DLD1 (cell line): Measurements from ENCODE around the gene PCNX3.

Experiments
- in situ Hi-C: cut with HindIII; loops from 2 replicates; pipeline ENCODE4 v1.10.0; 2017; ENCODE audit warnings: low sequenced_read_pairs

Gene PCNX3

DNA sequence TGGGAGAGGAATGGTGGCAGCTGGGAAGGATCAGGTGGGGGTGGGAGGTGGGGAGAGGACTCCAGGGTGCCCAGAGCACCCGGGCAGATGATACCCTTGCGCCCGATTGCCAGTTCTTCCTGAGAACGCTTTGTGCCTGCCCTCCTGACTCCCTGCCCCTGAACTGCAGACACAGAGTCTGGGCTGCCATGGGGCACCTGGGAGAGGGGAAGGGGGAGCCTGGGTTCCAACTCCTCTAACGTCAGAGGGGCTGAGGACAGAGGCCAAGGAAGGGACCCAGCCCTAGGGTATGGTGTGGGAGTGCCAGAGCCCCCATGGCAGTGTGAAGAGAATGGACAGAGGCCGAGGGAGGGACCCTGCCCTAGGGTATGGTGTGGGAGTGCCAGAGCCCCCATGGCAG, 19.1 kb upstream of the PCNX3 start:
- in situ Hi-C loops: no loop called here

DNA sequence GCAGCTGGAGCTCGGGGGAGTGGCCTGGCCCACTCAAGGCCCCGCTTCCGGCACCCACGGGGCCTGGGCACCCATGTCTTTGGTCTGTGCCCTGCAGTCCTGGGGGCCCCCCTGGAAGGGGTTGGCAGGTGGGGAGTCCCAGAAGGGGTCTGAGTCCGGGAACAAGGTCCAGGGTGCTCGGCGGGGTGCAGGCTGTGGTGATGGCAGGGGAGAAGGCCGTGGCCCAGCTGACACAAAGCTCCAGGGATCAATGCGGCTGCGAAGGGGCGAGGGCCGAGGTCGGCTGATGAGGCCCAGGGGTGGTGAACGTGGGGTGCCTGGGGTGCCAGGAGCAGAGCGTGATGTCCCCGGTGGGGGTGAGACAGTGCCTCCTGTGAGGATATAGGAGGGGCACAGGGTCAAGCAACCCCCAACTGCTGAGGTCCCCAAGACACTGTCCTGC, 17.3 kb upstream of the PCNX3 start:
- in situ Hi-C loops: no loop called here

DNA sequence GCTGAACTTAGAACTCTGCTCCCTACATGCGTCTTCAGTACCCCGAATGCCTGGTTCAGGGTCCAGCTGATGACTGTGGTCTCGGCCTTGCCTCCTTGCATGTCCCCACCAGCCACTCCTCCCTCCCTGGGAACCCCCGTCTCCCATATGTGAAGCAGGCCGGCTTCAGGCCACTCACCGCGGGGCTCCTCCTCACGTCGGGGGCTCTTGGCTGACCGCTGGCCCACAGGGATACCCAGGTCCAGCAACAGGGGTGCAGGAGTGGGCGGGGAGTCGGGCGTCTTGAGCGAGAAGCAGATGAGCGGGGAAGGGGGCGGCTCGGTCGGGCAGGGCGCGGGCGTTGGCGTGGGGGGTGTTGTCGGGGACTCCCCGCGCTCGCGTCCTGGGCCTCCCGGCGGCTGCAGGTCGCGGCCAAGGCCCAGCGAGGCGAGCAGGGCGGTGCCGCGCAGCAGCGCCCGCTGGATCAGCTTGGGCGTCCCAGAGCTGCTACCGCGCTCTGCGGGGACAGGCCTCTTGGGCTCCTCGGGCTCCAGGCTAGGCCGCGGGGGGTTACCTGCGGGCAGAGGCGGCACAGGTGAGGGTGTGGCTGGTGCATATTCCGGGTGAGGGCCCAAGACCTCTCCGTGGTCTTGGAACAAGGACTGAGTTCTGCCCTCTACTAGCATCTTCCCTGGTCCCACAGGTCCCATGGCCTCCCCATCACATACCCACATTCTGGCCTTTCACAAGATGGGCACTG, 16.2 kb upstream of the PCNX3 start:
- in situ Hi-C loops: no loop called here

DNA sequence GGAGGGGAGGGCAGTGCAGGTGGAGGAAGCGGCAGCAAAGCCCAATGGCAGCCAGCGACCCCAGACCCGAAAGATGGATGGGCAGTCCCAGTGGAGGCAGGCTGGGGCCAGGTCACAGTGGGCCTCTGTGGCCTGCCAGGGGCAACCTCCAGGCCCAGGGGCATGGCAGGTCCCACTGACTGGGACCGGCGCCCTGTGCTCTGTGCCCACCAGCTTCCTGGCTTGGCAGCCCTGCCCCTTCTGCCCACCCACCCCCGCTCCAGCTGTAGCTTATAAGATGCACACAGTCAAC, 15.7 kb upstream of the PCNX3 start:
- in situ Hi-C loops: no loop called here

DNA sequence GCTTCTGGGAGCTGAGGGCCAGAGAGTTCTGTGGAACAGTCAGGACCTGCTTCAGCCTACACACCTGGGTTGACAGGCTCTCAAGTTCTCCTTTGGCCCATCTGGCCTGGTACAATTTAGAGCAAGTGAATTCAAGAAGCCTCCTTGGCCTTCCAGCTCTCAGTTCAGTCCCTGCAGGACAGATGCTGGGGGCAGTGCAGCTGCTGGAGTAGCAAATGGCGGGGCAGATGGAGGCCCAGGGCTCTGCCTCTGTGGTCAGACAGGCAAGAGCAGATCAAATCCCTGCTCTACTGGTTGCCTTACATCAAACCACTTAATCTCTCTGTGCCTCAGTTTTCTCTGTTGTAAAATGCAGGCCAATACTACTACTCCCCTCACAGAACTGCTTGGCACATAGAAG, 11.3 kb upstream of the PCNX3 start:
- in situ Hi-C loops: no loop called here

DNA sequence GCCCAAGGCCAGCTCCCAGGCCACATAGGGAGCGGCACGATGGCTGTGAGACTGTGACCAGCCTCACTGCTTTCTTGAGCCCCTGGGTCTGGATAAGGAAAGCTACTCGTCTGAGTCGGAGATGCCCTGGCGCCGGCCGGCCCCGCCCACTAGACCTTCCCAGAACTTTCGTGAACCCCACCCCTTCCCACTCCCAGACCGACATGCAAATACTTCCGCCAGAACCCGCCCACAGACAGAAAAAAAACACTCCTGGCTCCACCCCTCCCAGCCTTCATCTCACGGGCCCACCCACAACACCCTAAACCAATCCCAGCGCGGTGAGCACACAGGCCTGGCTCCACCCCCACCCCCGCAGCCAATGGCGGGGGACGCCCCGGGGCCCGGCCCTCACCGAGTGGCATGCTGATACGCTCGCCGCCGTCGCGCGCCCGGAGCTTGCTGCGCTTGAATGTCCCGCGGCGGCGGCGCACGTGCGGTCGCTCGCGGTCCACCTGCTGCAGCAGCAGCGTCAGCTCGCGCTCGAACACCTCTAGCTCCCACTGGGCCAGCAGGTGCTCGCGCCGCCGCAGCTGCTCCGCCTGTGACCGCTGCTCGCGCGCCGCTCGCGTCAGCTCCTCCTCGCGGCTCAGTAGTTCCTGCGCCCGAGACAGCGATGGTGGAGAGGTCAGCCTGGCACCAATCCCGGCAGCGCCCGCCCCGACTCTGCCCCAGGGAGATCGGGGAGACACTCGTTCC, 8.5 kb upstream of the PCNX3 start:
- in situ Hi-C loops: no loop called here

DNA sequence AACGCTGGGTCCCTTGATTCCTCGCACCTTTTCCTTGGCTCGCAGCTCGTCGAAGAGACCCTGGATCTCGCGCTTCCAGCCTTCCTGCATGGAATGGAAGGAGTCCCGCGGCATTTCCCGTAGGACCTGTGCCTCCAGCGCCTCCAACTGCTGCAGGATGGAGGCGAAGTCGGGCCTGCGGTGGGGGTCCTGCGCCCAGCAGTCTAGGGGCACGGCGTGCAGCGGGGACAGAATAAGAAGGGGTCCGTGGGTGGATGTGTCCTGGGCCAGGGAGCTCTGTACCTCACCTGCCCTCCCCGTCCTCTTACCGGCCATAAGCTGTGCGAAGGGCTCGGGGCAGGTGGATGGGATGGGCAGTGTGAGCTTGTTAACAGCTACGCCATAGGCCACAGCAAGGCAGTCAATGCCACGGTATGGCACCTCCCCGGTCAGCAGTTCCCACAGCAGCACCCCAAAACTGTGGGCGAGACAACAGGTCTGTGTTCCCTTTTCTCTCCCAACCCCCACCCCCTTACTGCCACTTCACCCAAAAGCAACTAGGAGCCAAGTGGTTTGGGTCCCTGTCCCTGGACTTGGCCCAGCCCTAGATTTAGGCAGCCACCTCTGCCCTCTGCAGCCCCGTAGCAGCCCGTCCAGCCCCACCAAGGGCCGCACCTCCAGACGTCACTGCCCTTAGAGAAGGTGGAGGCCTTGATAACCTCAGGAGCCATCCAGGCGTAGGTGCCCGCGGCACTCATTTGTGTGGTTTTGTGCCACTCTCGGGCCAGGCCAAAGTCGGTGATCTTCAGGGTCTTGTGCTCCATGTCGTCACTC, 7.8 kb upstream of the PCNX3 start:
- in situ Hi-C loops: no loop called here

DNA sequence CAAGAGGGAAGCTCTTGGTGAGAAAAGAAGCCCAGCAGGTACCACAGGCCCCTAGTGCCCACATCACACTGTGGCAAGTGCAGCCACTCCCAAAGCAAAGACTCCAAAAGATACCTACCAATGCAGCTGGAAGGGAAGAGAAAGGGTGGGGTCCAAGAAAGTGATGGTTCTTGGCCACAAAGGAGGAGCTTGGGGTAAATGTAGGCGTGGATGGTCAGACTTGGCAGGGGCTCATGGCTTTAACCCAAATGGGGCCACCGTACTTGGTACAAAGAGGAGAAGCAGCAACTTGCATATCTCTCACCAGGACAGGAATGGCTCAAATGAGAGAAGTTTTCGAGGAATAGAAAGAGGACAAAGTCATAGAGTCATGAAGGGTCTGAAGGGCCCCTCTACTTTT, 6.3 kb upstream of the PCNX3 start:
- in situ Hi-C loops: no loop called here

DNA sequence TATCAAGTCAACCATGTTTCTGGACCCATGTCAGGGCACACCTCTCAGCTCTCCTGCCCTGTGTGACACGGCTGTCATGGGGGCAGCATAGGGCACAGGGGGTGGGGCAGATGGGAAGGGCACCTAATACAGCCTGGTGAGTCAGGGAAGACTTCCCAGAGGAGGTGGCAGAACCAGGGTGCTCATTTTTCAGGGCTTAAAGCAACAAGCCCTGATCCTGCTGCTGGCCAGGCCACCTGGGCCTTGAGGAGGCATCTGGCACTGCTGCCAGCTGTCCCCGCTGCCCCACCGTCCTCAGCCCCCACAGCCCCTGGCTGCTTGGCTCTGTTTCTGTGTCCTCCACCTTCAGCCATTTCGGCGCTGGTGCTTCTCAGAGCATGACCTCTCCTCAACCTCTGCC, 5.9 kb upstream of the PCNX3 start:
- in situ Hi-C loops: no loop called here

DNA sequence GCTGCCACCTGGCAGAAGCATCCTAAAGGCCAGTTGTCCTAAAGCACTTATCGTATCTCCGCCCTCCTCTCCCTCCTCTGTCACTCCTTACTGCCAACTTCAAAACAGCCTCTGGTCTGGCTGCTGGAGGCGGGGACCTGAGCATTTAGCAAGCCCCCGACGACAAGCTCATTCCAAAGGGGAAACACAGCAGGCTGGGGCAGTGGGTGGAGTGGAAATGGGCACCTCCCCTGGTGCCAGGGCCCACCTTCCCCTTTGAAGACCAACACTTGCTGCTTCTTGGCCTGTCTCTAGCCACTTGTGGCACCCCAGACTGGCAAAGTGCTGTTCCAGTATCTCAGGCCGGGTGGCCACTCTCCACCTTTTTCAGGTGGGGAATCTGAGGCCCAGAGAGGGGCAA, 5.2 kb upstream of the PCNX3 start:
- in situ Hi-C loops: no loop called here

DNA sequence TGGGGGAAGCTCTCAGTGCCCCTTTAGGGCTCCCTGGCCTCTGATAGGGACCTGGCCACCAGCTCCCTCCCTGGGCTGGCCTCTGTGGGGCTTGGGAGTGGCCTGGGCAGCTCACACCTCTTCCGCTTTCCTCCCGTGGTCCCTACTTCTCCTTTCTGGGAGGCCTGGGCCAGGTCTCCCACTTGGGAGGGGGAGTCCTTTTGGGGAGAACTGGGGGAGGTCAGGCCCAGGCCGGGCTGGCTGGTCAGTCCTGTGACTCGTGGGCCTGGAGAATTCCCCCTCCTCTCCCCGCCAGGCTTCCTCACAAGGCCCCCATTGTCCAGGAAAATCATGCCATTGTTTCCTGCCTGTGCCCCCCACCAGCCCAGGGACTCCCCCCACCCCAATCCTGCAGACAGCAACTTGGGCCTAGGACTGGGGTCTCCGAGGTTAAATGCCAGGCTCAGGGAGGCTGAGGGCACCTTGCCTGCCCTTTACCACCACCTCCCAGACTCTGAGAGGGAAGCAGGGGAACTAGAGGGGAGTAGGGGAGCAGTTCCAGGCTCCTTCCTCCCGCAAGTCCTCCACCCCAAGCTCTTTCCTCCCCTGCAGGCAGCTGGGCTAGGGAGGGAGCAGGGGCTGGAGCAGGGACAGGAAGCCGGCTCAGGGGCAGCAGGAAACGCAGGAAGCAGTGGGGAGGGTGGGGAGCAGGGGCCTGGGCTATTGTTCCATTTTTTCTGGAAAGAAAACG, 4.4 kb upstream of the PCNX3 start:
- in situ Hi-C loops: no loop called here

DNA sequence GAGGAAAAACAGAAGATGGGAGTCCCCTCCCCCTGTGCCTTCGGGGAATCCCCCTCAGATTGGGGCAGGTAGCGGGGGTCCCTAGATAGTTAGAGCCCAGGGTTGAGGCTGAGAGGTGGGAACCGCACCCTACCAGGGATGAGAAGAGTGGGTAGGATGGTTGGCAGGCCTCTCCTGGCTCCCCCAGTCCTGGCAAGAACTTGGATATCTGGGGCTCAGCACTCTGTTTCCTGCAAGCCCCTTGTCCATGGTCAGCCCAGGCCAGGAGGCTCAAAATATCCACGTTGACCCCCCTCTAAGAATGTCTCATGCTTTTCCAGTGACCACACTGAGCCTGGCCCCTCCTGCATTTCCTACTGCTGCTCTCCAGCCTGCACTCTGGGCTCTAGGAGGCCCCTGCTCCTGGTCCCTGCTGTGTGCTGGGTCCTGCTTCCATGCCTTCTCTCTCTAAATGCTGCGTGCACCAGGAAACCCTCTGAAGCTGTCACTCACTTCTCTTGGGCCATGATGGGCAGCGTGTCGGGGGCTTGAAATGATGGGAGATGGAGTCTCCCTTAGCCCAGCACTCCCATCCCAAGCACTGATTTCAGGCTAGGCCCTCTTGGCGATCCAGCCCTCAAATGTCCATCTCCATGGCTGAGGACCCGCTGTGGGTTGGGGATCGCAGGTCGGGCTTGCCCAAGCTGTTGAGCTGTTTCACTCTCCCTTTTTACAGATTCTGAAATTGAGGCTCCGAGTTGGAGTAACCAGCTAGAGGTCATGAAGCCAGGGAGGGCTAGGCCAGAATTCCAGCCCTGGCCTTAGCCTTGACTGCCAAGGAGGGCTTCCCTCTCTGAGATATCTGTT, 3.6 kb upstream of the PCNX3 start:
- in situ Hi-C loops: no loop called here

DNA sequence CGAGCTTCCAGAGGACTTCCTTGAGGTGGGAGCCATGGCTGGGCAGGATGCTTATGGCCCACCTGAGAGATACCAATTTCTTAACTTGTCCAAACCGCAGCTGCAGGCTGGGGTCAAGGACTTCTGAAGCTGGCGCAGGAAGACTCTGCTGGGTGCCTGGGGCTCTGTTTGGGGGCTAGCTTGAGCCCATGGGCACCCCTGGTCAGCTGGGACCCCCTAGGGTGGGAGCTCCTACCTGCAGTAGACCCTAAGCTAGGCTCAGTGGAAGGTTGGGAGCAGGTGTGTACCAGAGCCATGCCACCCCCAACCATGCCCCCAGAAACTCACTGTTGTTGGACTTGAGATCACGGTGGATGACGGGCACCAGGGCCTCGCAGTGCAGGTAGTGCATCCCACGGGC, 2.9 kb upstream of the PCNX3 start:
- in situ Hi-C loops: no loop called here

DNA sequence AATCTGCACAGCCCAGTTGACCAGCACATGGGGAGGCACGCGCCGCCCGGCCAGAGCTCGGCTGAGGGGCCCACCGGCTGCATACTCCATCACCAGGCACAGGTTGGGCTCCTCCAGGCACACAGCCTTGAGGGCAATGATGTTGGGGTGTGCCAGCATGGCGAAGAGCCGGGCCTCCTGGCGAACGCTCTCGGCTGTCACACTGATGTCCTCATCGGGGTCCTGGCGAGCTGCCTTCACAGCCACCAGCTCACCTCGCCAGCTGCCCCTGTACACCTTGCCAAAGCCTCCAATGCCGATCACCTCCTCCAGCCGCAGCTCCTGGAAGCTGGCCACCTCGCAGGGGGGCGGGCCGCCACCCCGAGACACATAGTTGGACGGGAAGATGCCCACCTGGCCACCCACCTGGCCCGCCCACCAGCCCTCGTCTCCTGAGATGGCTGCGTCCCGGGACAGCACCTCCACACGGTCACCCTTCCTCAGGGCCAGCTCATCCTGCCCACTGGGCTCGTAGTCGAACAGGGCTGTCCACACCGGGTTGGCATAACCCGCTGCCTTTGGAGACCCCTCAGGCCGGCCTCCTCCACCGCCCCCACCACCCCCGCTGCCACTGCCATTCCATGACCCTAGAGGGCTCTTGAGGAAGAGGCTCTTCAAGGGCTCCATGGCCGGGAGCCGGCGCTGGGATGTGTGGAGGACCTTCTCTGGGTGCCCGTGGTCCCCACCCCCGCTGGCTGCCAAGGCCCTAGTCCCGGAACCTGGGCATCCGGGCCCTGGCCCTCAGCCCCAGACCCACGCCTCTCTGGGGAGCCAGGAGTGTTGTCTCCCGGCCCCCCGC, 2.3 kb upstream of the PCNX3 start:
- in situ Hi-C loops: no loop called here

DNA sequence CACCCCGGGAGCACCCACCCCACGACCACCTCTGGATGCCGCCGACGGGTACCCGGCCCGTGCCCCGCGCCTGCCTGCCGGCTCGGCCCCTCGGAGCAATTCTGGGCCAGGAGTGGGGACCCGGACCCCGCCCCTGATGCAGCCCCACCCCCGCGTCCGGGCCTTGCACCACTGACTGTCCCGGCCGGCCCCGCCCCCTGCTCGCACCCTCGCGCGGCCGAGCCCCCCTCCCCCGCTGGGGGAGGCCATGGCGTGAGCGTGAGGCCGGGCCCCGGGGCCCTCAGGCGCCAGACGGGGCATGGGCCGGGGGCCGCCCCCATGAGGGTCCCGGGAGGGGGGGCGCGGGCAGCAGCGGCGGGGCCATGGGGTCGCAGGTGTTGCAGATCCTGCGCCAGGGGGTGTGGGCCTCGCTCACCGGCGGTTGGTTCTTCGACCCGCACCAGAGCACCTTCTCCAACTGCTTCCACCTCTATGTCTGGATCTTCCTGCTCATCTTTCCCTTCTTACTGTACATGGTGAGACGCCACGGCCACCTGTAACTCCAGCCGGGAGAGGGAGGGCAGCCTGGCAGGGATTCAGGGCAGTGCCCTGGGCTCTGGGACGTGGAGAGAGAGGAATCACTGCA, 486 bp downstream of the PCNX3 start:
- in situ Hi-C loops: no loop called here

DNA sequence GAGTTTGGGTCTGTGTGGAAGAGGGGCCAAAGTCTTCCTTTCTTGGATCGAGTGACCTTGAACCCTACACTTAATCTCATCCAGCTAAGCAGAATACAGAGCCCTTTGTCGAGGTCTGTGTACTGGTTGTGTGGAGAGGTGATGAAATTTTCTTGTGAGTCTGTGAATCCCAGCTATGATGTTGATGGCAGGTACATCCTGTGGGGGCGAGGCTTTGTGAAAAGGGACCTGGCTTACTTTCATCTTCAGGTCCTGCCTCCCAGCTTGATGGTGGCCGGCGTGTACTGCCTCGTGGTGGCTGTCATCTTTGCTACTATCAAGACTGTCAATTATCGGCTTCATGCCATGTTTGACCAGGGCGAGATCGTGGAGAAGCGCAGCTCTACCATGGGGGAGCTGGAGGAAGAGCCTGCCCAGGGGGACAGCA, 1.0 kb downstream of the PCNX3 start:
- in situ Hi-C loops: no loop called here

DNA sequence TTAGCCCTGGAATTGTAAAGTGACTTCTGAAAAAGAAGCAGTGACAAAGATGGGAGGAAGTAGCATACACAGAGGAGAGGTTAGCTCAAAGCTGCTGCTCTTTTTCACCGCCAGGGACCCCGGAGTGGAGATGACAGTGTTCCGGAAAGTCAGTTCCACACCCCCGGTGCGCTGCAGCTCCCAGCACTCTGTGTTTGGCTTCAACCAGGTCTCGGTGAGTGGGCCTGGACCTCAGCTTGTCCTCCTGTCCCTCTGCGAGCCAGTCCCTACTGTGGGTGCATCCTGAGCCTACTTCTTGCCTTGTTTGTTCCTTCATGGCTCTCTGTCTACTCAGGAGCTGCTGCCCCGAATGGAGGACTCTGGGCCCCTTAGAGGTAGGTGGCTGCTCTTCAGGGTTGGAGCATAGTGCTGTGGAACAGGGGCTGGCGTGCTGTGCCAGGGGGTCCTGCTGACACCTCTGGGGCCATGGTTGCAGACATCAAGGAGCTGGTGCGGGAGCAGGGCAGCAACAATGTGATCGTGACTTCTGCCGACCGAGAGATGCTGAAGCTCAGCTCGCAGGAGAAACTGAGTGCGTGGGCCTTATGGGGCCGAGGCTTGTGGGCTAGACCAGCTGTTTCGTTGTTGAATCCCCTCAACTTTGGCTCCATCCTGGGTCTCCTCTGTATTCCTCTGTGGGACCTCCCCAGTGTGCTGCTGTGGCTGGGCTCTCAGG, 1.7 kb downstream of the PCNX3 start:
- in situ Hi-C loops: no loop called here

DNA sequence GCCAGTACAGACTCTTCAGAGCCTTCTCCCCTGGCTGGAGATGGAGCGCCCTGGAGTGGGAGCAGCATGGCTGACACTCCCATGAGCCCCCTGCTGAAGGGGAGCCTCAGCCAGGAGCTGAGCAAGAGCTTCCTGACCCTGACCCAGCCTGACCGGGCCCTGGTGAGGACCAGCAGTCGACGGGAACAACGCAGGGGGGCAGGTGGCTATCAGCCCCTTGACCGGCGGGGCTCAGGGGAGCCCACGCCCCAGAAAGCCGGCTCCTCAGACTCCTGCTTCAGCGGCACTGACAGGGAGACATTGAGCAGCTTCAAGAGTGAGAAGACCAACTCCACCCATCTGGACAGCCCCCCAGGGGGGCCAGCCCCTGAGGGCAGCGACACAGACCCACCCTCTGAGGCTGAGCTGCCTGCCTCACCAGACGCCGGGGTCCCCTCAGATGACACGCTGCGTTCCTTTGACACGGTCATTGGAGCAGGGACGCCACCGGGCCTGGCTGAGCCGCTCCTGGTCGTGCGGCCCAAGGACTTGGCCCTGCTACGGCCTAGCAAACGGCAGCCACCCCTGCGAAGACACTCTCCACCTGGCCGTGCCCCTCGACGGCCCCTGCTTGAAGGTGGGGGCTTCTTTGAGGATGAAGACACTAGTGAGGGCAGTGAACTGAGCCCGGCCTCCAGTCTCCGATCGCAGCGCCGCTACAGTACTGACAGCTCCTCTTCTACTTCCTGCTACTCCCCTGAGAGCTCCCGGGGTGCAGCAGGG, 2.6 kb downstream of the PCNX3 start:
- in situ Hi-C loops: no loop called here
